A549 (cell line): Measurements from ENCODE around the gene PDLIM5.
A peak's percentile ranks its signal among the peaks of the same experiment; 100 is the strongest.
"Not testable (repeated sequence)": the region's sequence is repeated elsewhere in the genome, so short reads cannot be mapped to it uniquely, and the experiment has no call there.

Source experiments
- BHLHE40 ChIP-seq: IDR thresholded peaks from 2 replicates; pipeline ENCODE4 v1.6.1; 2012; ENCODE audit warnings: low read depth, low read length, inconsistent platforms
- EP300 ChIP-seq, 2 experiments: fragments of >200 bp; sonication (Bioruptor Twin); formaldehyde crosslinking; IDR thresholded peaks; 2 replicates in 1 of 2; 3 replicates in 1 of 2; pipeline ENCODE4 v1.6.1; 2016 to 2017
- HOXB13 ChIP-seq: fragments of 250-450 bp; sonication (Bioruptor Pico); IDR thresholded peaks from 2 replicates; pipeline ENCODE4 v1.5.0; 2020; ENCODE audit warnings: low read depth, mild to moderate bottlenecking, moderate library complexity
- JUN ChIP-seq, 2 experiments: fragments of >200 bp; sonication (Bioruptor Twin); formaldehyde crosslinking; IDR thresholded peaks; 2 replicates in 1 of 2; 3 replicates in 1 of 2; pipeline ENCODE4 v1.6.1; 2016 to 2017
- POLR2A ChIP-seq: IDR thresholded peaks from 2 replicates; pipeline ENCODE4 v1.6.1; 2012; ENCODE audit warnings: mild to moderate bottlenecking, low read length
- RAD21 ChIP-seq, 2 experiments: fragments of >200 bp in 1 of 2; sonication (Bioruptor Twin) in 1 of 2; formaldehyde crosslinking in 1 of 2; IDR thresholded peaks in 1 of 2; conservative IDR thresholded peaks in 1 of 2; 2 replicates in 1 of 2; 3 replicates in 1 of 2; pipeline ENCODE4 v1.6.1; 2012 to 2018; ENCODE audit warnings: inconsistent platforms in 1 of 2
- SREBF2 ChIP-seq: fragments of 450-650 bp; IDR thresholded peaks from 2 replicates; pipeline ENCODE4 v1.6.1; 2014; ENCODE audit warnings: mild to moderate bottlenecking, moderate library complexity
- TP53 ChIP-seq: fragments of 250-450 bp; sonication (Bioruptor Pico); IDR thresholded peaks from 2 replicates; pipeline ENCODE4 v1.5.0; 2021; ENCODE audit warnings: mild to moderate bottlenecking, moderate library complexity
- ZC3H11A ChIP-seq: fragments of 450-650 bp; IDR thresholded peaks from 2 replicates; pipeline ENCODE4 v1.6.1; 2014; ENCODE audit warnings: antibody characterized with exemption, mild to moderate bottlenecking
- TF ChIP-seq, protein P1 (sequence below): fragments of 250-450 bp; sonication (Bioruptor Pico); IDR thresholded peaks from 2 replicates; pipeline ENCODE4 v1.5.0; 2021; ENCODE audit warnings: mild to moderate bottlenecking, moderate library complexity, borderline replicate concordance
- TF ChIP-seq, protein P2 (sequence below): fragments of >200 bp; sonication (Bioruptor Twin); formaldehyde crosslinking; IDR thresholded peaks from 3 replicates; pipeline ENCODE4 v1.5.1; 2016
- TF ChIP-seq, protein P3 (sequence below): fragments of 200-600 bp; sonication (generic); IDR thresholded peaks from 2 replicates; pipeline ENCODE4 v1.6.1; 2016; ENCODE audit warnings: antibody characterized with exemption, mild to moderate bottlenecking, moderate library complexity
- TF ChIP-seq, protein P4 (sequence below): IDR thresholded peaks from 2 replicates; pipeline ENCODE4 v1.6.1; 2012
- TF ChIP-seq, protein P5 (sequence below): fragments of 450-650 bp; IDR thresholded peaks from 2 replicates; pipeline ENCODE4 v1.6.1; 2014; ENCODE audit warnings: antibody characterized with exemption

DNA sequence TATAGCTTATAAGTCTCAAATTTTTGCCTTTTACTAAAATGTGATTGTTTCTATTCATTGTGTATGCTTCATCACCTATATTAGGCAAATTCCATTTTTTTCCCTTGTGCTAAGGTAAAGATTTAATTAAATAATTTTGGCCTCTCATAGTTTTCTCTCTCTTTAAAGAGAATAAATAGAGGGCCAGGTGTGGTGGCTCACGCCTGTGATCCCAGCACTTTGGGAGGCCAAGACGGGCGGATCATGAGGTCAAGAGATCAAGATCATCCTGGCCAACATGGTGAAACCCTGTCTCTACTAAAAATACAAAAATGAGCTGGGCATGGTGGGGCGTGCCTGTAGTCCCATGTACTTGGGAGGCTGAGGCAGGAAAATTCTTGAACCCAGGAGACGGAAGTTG is 213.3 kb downstream of the PDLIM5 start:
- TF ChIP-seq, protein P1, sequence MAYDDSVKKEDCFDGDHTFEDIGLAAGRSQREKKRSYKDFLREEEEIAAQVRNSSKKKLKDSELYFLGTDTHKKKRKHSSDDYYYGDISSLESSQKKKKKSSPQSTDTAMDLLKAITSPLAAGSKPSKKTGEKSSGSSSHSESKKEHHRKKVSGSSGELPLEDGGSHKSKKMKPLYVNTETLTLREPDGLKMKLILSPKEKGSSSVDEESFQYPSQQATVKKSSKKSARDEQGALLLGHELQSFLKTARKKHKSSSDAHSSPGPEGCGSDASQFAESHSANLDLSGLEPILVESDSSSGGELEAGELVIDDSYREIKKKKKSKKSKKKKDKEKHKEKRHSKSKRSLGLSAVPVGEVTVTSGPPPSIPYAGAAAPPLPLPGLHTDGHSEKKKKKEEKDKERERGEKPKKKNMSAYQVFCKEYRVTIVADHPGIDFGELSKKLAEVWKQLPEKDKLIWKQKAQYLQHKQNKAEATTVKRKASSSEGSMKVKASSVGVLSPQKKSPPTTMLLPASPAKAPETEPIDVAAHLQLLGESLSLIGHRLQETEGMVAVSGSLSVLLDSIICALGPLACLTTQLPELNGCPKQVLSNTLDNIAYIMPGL (CRISPR knock-in tag), result not testable (repeated sequence)
- TF ChIP-seq, protein P2, sequence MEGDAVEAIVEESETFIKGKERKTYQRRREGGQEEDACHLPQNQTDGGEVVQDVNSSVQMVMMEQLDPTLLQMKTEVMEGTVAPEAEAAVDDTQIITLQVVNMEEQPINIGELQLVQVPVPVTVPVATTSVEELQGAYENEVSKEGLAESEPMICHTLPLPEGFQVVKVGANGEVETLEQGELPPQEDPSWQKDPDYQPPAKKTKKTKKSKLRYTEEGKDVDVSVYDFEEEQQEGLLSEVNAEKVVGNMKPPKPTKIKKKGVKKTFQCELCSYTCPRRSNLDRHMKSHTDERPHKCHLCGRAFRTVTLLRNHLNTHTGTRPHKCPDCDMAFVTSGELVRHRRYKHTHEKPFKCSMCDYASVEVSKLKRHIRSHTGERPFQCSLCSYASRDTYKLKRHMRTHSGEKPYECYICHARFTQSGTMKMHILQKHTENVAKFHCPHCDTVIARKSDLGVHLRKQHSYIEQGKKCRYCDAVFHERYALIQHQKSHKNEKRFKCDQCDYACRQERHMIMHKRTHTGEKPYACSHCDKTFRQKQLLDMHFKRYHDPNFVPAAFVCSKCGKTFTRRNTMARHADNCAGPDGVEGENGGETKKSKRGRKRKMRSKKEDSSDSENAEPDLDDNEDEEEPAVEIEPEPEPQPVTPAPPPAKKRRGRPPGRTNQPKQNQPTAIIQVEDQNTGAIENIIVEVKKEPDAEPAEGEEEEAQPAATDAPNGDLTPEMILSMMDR, result not testable (repeated sequence)
- not testable (repeated sequence) for TF ChIP-seq RAD21 (conservative IDR thresholded peaks at IDR 0.05 in 1 of 2, IDR thresholded peaks at IDR 0.05 in 1 of 2); EP300 (IDR thresholded peaks at IDR 0.05); ZC3H11A; JUN (IDR thresholded peaks at IDR 0.05); POLR2A; BHLHE40; SREBF2
- peak; percentile 23; the same call in 1 of the 2 replicates for TF ChIP-seq HOXB13 (CRISPR knock-in tag)
- TF ChIP-seq, protein P3, sequence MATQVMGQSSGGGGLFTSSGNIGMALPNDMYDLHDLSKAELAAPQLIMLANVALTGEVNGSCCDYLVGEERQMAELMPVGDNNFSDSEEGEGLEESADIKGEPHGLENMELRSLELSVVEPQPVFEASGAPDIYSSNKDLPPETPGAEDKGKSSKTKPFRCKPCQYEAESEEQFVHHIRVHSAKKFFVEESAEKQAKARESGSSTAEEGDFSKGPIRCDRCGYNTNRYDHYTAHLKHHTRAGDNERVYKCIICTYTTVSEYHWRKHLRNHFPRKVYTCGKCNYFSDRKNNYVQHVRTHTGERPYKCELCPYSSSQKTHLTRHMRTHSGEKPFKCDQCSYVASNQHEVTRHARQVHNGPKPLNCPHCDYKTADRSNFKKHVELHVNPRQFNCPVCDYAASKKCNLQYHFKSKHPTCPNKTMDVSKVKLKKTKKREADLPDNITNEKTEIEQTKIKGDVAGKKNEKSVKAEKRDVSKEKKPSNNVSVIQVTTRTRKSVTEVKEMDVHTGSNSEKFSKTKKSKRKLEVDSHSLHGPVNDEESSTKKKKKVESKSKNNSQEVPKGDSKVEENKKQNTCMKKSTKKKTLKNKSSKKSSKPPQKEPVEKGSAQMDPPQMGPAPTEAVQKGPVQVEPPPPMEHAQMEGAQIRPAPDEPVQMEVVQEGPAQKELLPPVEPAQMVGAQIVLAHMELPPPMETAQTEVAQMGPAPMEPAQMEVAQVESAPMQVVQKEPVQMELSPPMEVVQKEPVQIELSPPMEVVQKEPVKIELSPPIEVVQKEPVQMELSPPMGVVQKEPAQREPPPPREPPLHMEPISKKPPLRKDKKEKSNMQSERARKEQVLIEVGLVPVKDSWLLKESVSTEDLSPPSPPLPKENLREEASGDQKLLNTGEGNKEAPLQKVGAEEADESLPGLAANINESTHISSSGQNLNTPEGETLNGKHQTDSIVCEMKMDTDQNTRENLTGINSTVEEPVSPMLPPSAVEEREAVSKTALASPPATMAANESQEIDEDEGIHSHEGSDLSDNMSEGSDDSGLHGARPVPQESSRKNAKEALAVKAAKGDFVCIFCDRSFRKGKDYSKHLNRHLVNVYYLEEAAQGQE, result not testable (repeated sequence)
- TF ChIP-seq, protein P4, sequence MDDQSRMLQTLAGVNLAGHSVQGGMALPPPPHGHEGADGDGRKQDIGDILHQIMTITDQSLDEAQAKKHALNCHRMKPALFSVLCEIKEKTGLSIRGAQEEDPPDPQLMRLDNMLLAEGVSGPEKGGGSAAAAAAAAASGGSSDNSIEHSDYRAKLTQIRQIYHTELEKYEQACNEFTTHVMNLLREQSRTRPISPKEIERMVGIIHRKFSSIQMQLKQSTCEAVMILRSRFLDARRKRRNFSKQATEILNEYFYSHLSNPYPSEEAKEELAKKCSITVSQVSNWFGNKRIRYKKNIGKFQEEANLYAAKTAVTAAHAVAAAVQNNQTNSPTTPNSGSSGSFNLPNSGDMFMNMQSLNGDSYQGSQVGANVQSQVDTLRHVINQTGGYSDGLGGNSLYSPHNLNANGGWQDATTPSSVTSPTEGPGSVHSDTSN, result not testable (repeated sequence)
- peak; percentile 53; the same call in 1 of the 2 replicates for TF ChIP-seq TP53 (CRISPR knock-in tag)
- TF ChIP-seq, protein P5, sequence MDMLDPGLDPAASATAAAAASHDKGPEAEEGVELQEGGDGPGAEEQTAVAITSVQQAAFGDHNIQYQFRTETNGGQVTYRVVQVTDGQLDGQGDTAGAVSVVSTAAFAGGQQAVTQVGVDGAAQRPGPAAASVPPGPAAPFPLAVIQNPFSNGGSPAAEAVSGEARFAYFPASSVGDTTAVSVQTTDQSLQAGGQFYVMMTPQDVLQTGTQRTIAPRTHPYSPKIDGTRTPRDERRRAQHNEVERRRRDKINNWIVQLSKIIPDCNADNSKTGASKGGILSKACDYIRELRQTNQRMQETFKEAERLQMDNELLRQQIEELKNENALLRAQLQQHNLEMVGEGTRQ, result not testable (repeated sequence)
